AG04450 (cell line): ENCODE results near the gene NT5DC3. TPM values are rescaled to one million over a fixed set of nuclear protein-coding genes. Genes with fewer than 3 reads are reported as not detected.

Source experiments
- CTCF ChIA-PET: fragments of 300-600, 350-600 bp; formaldehyde crosslinking; extraction: SDS; loops from one replicate; lab custom pipeline; 2022; ENCODE audit warnings: antibody characterized with exemption, inconsistent platforms; lab: Charles Lee
- POLR2A ChIA-PET: fragments of 350-600 bp; formaldehyde crosslinking; extraction: SDS; loops from one replicate; lab custom pipeline; 2021; ENCODE audit warnings: antibody characterized with exemption, inconsistent platforms; lab: Yijun Ruan, JAX
- DNase-seq: peaks from one replicate; pipeline ENCODE4 v3.0.0-alpha.2; 2011; ENCODE audit warnings: low read depth, low spot score
- H3K27ac ChIP-seq: one replicate; pipeline ENCODE4 v1.5.1; 2012; ENCODE audit warnings: low read depth, low read length, control low read depth
- H3K27me3 ChIP-seq: one replicate; pipeline ENCODE4 v1.6.0; 2012; ENCODE audit warnings: low read length; ENCODE audit not compliant: control insufficient read depth, insufficient read depth
- H3K4me3 ChIP-seq: 2 replicates; pipeline ENCODE4 v1.5.1; 2011; ENCODE audit warnings: mild to moderate bottlenecking, low read depth, low read length, control low read depth
- H3K9me3 ChIP-seq: 2 replicates; pipeline ENCODE4 v1.5.1; 2012; ENCODE audit warnings: low read length; ENCODE audit not compliant: control insufficient read depth, insufficient read depth
- polyA plus RNA-seq: library from polyadenylated mRNA; depleted of rRNA; stranded (reverse); fragments of >200 nt; gene quantifications from 2 replicates; pipeline ENCODE4 v1.2.3, GENCODE V29; 2011
- TF ChIP-seq, protein P1 (sequence below): IDR thresholded peaks from 2 replicates; pipeline ENCODE4 v1.5.1; 2011; ENCODE audit warnings: low read depth, low read length, control low read depth, inconsistent platforms

The NT5DC3 gene
- polyA plus RNA-seq, 1 experiment, result 2.8 TPM

DNA sequence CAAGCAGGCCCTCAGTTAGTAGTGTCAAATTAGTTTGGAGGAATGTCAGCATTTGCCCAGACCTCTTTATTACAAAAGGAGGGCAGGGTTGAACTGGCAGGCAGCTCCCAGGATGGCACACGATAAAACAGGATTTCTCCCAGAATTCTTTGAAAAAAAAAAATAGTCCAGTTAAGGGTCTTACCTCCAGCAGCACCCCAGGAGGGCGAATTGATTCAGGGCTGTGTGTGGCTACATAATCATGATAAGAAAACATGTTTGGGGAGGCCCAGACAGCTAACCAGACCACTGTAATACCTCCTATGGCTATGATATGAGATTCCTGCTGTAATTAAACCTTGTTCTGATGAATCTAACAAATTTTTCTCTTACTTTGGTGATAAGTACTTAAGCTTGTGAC lies 38.8 kb upstream of the NT5DC3 start:
- DNase-seq, result no peak
- Histone ChIP-seq H3K9me3 (no peaks in the 10 kb centered on the region), H3K27ac (no peak overlapping the region), H3K4me3 (no peak overlapping the region), H3K27me3 (no peaks in the 10 kb centered on the region)
- ChIA-PET CTCF (interaction anchor here (0.8 to 2.0 kb wide), 6 partner anchors 9 to 229 kb away, joined by 3 to 6 read pairs (median 4); no protein-coding TSS in a partner anchor), POLR2A (no interaction called here)
- TF ChIP-seq, protein P1, sequence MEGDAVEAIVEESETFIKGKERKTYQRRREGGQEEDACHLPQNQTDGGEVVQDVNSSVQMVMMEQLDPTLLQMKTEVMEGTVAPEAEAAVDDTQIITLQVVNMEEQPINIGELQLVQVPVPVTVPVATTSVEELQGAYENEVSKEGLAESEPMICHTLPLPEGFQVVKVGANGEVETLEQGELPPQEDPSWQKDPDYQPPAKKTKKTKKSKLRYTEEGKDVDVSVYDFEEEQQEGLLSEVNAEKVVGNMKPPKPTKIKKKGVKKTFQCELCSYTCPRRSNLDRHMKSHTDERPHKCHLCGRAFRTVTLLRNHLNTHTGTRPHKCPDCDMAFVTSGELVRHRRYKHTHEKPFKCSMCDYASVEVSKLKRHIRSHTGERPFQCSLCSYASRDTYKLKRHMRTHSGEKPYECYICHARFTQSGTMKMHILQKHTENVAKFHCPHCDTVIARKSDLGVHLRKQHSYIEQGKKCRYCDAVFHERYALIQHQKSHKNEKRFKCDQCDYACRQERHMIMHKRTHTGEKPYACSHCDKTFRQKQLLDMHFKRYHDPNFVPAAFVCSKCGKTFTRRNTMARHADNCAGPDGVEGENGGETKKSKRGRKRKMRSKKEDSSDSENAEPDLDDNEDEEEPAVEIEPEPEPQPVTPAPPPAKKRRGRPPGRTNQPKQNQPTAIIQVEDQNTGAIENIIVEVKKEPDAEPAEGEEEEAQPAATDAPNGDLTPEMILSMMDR, result no peak

DNA sequence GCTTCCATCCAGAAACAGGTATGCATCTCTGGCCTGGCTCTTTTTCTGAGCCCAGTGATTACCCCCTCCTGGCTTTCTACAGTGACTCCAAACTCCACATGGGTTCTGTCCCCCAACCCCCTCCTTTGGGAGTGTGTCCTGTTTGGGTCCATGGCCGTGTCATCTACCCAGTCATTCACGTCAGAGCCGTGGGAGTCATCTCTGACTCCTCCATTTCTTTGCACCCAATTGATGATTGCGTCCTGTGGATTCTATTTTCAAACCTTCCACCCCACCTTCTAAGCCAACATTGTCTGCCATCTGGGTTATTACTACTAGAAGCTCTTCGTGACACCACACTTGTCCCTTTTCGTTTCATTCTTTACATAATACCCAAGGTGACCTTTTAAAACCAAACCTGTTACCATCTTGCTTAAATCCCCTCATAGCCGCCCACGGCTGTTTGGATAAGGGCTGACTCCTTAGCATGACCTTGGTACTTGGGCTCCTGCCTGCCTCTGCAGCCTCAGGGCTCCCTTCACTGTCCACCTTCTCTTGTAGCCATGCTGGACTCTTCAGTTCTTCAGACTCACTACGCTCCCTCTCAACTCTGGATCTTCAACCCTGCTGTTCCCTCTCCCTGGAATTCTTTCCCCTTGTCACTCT lies 38.1 kb upstream of the NT5DC3 start:
- no peak overlapping the region for H3K4me3 ChIP-seq
- TF ChIP-seq, protein P1, result no peak
- ChIA-PET CTCF (interaction anchor here (0.5 to 2.0 kb wide), 6 partner anchors 9 to 108 kb away, joined by 3 to 9 read pairs (median 4); no protein-coding TSS in a partner anchor), POLR2A (no interaction called here)
- H3K9me3 ChIP-seq, result no peaks in the 10 kb centered on the region
- no peak overlapping the region for H3K27ac ChIP-seq
- H3K27me3 ChIP-seq, result no peaks in the 10 kb centered on the region
- no peak for DNase-seq

DNA sequence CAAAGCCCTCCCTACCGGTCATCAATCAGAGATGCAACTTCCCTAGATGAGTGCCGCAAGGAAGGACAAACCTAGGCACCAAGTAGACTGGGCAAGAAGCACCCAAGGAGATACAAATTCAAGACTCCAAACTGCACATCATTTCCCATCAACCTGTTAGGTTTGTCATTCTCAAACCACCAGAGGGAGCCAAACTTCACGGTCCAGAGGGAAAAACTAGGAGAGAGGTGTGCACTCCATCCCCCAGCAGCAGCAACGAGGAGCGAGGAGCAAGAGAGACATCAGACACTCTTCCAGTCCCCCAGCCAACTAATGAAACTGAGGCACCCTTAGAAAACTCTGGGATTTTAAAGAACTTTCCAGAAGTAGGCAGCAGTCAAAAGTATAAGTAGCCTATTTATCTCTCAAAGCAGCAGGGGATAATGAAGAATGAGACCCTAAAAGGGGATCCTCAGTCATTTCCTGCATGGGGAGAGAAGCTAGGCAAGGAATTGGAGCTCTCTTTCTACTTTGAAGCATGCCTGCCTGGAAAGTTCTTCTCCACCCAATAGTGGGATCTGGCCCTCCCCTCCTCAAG lies 37.0 kb upstream of the NT5DC3 start:
- peak; percentile 29 for DNase-seq
- TF ChIP-seq, protein P1, result peak; percentile 84
- H3K9me3 ChIP-seq, result no peaks in the 10 kb centered on the region
- ChIA-PET POLR2A (no interaction called here), CTCF (interaction anchor here (0.6 to 3.1 kb wide), 16 partner anchors 11 to 461 kb away, joined by 3 to 21 read pairs (median 4); partner anchors contain the start of gene HSP90B1)
- H3K27ac ChIP-seq, result no peak overlapping the region
- no peaks in the 10 kb centered on the region for H3K27me3 ChIP-seq
- no peak overlapping the region for H3K4me3 ChIP-seq

DNA sequence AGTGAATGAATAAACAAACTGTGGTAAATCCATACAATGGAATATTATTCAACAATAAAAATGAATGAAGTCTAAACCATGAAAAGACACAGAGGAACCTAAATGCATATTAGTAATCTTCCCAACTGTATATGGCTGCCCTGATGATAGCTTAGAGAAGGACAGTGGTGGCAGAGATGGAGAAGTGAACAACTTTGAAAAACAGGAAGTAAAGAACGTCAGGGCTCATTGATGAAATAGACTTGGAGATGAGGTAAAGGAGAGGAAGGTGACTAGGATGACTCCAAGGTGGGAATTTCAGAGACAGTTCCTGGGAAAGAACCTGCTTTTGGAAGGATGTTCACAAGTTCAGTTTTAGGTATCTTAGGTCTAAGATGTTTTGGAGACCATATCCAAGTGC lies 36.3 kb upstream of the NT5DC3 start:
- no peak for DNase-seq
- Histone ChIP-seq H3K9me3 (no peaks in the 10 kb centered on the region), H3K27ac (no peak overlapping the region), H3K4me3 (no peak overlapping the region), H3K27me3 (no peaks in the 10 kb centered on the region)
- TF ChIP-seq, protein P1, result no peak
- POLR2A ChIA-PET, result no interaction called here
- CTCF ChIA-PET, result interaction anchor here (0.7 to 3.1 kb wide), 9 partner anchors 12 to 462 kb away, joined by 3 to 21 read pairs (median 5); no protein-coding TSS in a partner anchor

DNA sequence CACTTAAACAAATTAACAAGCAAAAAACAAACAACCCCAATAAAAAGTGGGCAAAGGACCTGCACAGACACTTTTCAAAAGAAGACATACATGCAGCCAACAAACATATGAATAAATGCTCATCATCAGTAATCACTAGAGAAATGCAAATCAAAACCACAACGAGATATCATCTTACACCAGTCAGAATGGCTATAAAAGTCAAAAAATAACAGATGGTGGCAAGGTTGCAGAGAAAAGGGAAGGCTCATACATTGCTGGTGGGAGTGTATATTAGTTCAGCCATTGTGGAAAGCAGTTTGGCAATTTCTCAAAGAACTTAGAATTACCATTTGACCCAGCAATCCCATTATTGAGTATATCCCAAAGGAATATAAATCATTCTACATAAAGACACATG lies 34.6 kb upstream of the NT5DC3 start:
- DNase-seq, result no peak
- ChIA-PET CTCF (interaction anchor here (1.9 to 3.1 kb wide), 2 partner anchors 104 to 233 kb away, joined by 6 to 21 read pairs; no protein-coding TSS in a partner anchor), POLR2A (no interaction called here)
- no peaks in the 10 kb centered on the region for H3K27me3 ChIP-seq
- TF ChIP-seq, protein P1, result no peak
- no peak overlapping the region for H3K27ac ChIP-seq
- no peaks in the 10 kb centered on the region for H3K9me3 ChIP-seq
- no peak overlapping the region for H3K4me3 ChIP-seq
